Activated T-helper 1 cell treated with Interleukin-2 at 50 U/mL for 16 hours (primary cell): ENCODE data around the gene MCF2L2.
A peak's percentile ranks its signal among the peaks of the same experiment; 100 is the strongest.
"Not testable (repeated sequence)": the region's sequence is repeated elsewhere in the genome, so short reads cannot be mapped to it uniquely, and the experiment has no call there.

ENCODE experiments used
- DNase-seq: peaks from one replicate; pipeline ENCODE4 v3.0.0-alpha.2; 2020; ENCODE audit warnings: low read depth

The MCF2L2 gene

GRCh38 chr3:183396662-183397391 is 31.6 kb downstream of the MCF2L2 start:
- no peak for DNase-seq

DNA sequence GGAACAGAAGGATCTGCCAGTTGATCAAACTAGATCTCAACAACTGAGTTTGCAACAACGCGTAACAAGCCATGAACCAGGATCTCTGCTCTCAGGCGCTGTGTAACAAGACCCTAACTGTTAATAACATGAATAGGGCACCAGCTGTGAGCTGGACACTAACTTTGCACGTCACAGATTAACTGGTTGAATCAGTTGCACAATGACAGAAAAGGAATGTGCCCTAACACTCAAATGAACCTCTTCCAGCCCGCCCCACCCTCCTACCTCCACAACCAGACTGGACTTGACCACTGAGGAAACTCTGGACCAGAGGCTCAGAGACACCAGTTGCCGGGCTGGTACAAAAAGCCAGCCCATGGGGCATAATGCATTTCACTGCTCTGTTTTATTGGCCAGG is 34.3 kb downstream of the MCF2L2 start:
- no peak for DNase-seq

- DNase-seq, result no peak
Measured at GRCh38 chr3:183393625-183394024, 34.8 kb downstream of the MCF2L2 start.

DNA sequence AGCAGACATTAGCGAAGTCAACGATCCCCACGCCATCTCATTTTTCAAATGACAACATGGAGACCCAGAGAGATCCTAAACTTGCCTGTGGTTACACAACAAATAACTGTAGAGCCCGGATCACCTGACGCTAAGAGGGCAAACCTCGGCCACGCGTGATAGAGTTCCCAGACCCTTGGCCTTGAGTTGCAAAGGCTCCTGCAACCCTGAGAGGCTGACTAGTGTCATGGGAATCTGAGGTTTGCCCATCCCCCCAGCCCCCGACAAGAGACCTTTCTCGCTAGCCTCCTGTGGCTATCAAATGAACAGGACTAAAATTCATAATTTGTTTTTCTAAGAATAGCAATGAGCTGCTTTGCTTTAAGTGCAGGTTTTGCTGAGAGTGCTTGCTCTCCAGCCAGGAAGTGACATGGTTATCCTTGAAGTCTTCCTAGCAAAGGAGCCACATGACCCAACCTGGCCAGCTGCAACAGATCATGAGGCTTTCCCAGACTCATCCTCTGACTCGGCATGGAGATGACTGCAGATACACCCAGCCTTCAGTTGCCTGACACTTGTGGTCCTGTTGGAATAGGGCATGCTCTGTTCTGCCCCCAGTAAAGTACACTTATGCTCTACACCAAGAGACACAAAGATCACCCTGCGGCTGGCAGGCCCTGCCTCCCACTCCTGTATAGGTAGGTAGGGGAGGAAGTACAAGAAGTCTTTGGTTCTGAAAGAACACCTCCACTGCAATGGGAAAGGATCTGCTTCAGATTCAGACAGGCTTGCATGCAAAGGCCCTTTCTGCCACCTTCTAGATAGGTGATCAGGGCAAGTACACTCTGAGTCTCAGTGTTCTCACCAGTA is 36.0 kb downstream of the MCF2L2 start:
- no peak for DNase-seq

- no peak for DNase-seq
Measured at GRCh38 chr3:183391460-183391859, 37.0 kb downstream of the MCF2L2 start.

DNA sequence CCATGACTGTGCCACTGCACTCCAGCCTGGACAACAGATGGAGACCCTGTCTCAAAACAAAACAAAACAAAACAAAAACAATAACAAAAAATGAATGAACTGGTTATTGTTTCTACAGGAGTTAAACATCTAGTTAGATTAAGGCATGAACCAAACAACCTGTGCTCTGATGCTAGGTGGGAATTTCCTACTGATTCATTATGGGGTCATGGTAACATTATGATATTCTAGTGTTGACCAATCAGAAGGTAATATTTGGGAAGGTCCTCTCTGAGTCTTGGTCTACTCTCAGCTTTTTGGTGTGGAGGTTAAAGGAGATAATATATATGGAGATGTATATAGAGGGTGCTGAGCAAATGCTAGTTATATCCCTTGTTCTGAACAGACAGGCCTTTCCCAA is 37.6 kb downstream of the MCF2L2 start:
- no peak for DNase-seq

GRCh38 chr3:183388213-183388895 is 40.1 kb downstream of the MCF2L2 start:
- no peak for DNase-seq

GRCh38 chr3:183387797-183388196 is 40.6 kb downstream of the MCF2L2 start:
- DNase-seq, result no peak

GRCh38 chr3:183386651-183387050 is 41.8 kb downstream of the MCF2L2 start:
- DNase-seq, result no peak

GRCh38 chr3:183385698-183386613 is 42.5 kb downstream of the MCF2L2 start:
- peak; percentile 11 for DNase-seq

- no peak for DNase-seq
Measured at GRCh38 chr3:183381673-183382072, 46.7 kb downstream of the MCF2L2 start.

- DNase-seq, result no peak
Measured at GRCh38 chr3:183381179-183381578, 47.2 kb downstream of the MCF2L2 start.

GRCh38 chr3:183378951-183379350 is 49.5 kb downstream of the MCF2L2 start:
- no peak for DNase-seq

DNA sequence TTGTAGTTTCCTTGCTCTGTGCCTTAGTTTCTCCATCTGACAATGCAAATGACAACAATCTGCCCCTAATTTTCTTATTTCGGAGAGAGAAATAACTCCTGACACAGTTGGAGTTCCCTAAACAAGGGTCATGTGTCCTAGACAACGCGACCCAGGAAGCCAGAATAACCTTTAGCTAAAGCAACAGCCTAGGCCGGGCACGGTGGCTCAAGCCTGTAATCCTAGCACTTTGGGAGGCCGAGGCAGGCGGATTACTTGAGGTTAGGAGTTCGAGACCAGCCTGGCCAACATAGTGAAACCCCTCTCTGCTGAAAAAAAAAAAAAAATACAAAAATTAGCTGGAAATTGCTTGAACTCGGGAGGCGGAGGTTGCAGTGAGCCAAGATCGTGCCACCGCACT is 49.9 kb downstream of the MCF2L2 start:
- no peak for DNase-seq

DNA sequence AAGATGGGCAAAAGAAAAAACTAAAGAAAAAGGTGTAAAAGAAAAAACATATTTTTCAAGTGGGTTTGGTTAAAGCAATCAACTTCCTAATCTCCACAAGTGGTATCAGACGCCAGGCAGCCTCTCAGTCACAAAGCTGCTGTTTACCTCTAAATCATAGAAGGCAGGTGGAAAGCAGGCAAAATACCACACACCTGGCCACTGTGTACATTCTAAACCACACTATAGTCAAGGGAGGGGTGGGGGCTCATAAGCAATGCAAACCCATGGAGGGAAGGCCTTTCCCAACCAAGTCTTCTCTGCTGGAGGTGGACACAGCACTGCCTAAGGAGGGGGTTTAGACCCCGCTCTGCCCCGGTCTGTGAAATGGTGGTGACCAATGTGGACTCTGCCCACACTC is 50.4 kb downstream of the MCF2L2 start:
- no peak for DNase-seq

DNA sequence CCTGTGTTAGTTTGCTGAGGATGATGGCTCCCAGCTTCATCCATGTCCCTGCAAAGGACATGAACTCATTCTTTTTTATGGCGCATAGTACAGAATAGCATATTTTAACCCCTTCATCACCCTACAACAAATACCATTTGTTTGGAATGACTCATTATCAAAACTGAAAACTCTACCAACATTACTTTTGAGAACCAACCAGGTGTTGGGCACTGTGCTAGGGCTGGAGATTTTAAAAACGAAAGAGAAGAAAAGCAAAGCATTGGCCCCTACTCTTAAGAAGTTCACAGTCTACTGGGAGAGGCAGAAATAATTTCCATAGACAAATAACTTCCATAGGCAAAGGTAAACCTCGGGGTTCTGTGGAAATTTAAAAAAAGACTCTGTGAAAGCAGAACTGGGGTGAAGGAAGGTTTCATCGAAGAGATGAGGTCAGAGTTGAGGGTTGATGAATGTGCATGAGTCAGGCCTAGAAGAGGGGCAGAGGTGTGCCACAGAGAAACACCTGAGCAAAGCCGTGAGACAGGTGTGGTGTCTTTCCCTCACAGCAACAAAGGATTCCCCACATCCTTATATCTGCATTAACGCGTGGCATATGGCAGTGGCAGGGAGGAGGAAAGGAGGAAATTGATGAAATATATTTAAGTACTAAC is 51.0 kb downstream of the MCF2L2 start:
- no peak for DNase-seq

DNA sequence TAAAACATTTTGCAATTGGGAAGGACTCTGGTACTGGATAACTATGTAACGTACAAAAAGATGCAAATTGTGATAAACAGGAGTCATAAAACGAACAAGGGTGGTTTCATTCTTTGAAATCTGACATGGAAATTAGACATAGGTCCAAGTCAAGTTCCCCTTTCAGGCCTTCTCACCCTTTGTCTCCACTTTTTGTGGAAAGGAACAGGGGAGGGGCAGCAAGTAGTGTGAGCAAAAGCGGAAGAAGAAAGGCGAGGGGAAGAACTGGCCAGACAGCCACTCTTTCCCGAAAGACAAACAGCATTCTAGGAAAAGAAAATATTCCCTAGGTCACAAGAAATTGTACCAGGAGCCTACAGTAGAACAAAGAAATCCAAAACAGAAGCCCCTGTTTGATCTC is 52.6 kb downstream of the MCF2L2 start:
- DNase-seq, result no peak

DNA sequence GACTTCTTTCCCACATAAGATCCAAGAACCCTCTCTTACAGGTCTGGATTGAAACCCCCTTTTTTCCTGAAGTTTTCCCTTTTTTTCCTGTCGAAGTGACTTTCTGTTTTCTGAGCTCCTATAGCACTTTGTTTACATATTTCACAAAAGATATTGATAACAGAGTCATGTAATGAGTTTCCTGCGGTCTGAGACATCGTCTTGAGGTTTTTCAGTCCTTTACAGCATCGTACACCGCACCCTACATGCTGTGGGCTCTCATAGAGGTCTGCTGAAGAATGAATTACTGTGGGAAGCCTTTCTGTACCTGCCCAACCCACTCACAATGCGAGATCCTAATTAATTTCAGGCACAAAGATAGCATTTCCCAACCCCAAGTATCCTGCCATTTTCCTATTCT is 53.1 kb downstream of the MCF2L2 start:
- DNase-seq, result no peak

- DNase-seq, result no peak
Measured at GRCh38 chr3:183372911-183373310, 55.5 kb downstream of the MCF2L2 start.

- DNase-seq, result not testable (repeated sequence)
Measured at GRCh38 chr3:183371600-183371968, 56.8 kb downstream of the MCF2L2 start.

- no peak for DNase-seq
Measured at GRCh38 chr3:183370391-183370790, 58.0 kb downstream of the MCF2L2 start.
